Ishikawa (cell line): ENCODE results near the gene CCDC134.

Source experiments
- CREB1 ChIP-seq: IDR thresholded peaks from 2 replicates; pipeline ENCODE4 v1.6.1; 2012; ENCODE audit warnings: low read depth
- EP300 ChIP-seq: IDR thresholded peaks from 2 replicates; pipeline ENCODE4 v1.6.1; 2012; ENCODE audit warnings: borderline replicate concordance
- FOXM1 ChIP-seq: IDR thresholded peaks from 2 replicates; pipeline ENCODE4 v1.6.1; 2012; ENCODE audit warnings: low read depth, borderline replicate concordance
- NFIC ChIP-seq: IDR thresholded peaks from 2 replicates; pipeline ENCODE4 v1.6.1; 2012
- TEAD4 ChIP-seq: IDR thresholded peaks from 2 replicates; pipeline ENCODE4 v1.6.1; 2012
- YY1 ChIP-seq: IDR thresholded peaks from 2 replicates; pipeline ENCODE4 v1.6.1; 2012; ENCODE audit warnings: low read depth
- TF ChIP-seq, protein P1 (sequence below): IDR thresholded peaks from 2 replicates; pipeline ENCODE4 v1.6.1; 2012
- TF ChIP-seq, protein P2 (sequence below): IDR thresholded peaks from 2 replicates; pipeline ENCODE4 v1.6.1; 2012; ENCODE audit warnings: low read depth, mild to moderate bottlenecking

DNA sequence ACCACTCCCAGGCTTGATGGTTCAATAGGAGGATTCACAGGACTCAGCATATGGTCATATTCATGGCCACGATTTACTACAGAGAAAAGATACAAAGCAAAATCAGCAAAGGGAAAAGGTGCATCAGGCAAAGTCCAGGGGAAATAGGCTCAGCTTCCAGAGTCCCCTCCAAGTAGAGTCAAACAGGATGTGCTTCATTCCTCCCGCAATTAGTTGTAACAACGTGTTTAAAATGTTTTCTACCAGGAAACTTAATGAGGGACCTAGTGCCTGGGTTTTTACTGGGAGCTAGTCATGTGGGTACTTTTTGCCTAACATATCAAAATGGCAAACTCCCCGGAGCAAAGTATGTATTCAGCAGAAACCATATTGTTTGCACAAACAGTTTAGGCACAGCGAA, 17.5 kb downstream of the CCDC134 start:
- TF ChIP-seq YY1 = no peak
- TF ChIP-seq, protein P1, sequence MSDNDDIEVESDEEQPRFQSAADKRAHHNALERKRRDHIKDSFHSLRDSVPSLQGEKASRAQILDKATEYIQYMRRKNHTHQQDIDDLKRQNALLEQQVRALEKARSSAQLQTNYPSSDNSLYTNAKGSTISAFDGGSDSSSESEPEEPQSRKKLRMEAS = no peak
- no peak for TF ChIP-seq EP300
- TF ChIP-seq, protein P2, sequence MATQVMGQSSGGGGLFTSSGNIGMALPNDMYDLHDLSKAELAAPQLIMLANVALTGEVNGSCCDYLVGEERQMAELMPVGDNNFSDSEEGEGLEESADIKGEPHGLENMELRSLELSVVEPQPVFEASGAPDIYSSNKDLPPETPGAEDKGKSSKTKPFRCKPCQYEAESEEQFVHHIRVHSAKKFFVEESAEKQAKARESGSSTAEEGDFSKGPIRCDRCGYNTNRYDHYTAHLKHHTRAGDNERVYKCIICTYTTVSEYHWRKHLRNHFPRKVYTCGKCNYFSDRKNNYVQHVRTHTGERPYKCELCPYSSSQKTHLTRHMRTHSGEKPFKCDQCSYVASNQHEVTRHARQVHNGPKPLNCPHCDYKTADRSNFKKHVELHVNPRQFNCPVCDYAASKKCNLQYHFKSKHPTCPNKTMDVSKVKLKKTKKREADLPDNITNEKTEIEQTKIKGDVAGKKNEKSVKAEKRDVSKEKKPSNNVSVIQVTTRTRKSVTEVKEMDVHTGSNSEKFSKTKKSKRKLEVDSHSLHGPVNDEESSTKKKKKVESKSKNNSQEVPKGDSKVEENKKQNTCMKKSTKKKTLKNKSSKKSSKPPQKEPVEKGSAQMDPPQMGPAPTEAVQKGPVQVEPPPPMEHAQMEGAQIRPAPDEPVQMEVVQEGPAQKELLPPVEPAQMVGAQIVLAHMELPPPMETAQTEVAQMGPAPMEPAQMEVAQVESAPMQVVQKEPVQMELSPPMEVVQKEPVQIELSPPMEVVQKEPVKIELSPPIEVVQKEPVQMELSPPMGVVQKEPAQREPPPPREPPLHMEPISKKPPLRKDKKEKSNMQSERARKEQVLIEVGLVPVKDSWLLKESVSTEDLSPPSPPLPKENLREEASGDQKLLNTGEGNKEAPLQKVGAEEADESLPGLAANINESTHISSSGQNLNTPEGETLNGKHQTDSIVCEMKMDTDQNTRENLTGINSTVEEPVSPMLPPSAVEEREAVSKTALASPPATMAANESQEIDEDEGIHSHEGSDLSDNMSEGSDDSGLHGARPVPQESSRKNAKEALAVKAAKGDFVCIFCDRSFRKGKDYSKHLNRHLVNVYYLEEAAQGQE = no peak
- TF ChIP-seq TEAD4 = no peak
- no peak for TF ChIP-seq CREB1
- no peak for TF ChIP-seq NFIC
- TF ChIP-seq FOXM1 = no peak
